Activated CD4-positive, alpha-beta T cell treated with anti-CD3 and anti-CD28 coated beads for 24 hours (primary cell): ENCODE data around the gene ENPP6.

Experiments used
- DNase-seq, 2 donors: peaks; one replicate each; pipeline ENCODE4 v3.0.0-alpha.2; 2020; ENCODE audit warnings: low read depth in 2 of 2

ENPP6 gene

GRCh38 chr4:184217634-184218033 is at the start of gene ENPP6:
ENPP6 (minus strand) TSS chr4:184217873; CDS start chr4:184217819, 54 bp downstream.
- no peak for DNase-seq

- DNase-seq, result no peak
These were observed 49.5 kb upstream of the ENPP6 start for GRCh38 chr4:184267206-184267608.

- no peak for DNase-seq
These were observed 48.1 kb upstream of the ENPP6 start for GRCh38 chr4:184265546-184266351.

- DNase-seq, result peak; percentile 95 to 96
These were observed 46.4 kb upstream of the ENPP6 start for GRCh38 chr4:184263910-184264732.

- no peak for DNase-seq
These were observed 45.8 kb upstream of the ENPP6 start for GRCh38 chr4:184263461-184263860.

GRCh38 chr4:184262901-184263300 is 45.2 kb upstream of the ENPP6 start:
- no peak for DNase-seq

- no peak for DNase-seq
These were observed 43.6 kb upstream of the ENPP6 start for GRCh38 chr4:184261246-184261645.

- DNase-seq, result no peak
These were observed 42.2 kb upstream of the ENPP6 start for GRCh38 chr4:184259866-184260265.

GRCh38 chr4:184259081-184259480 is 41.4 kb upstream of the ENPP6 start:
- no peak for DNase-seq

- DNase-seq, result no peak
These were observed 38.4 kb upstream of the ENPP6 start for GRCh38 chr4:184255871-184256642.

GRCh38 chr4:184255361-184255760 is 37.7 kb upstream of the ENPP6 start:
- no peak for DNase-seq

GRCh38 chr4:184253072-184253420 is 35.4 kb upstream of the ENPP6 start:
- DNase-seq, result no peak

GRCh38 chr4:184252136-184253071 is 34.7 kb upstream of the ENPP6 start:
- DNase-seq, result no peak

- DNase-seq, result no peak
These were observed 34.0 kb upstream of the ENPP6 start for GRCh38 chr4:184251670-184251980.

- no peak for DNase-seq
These were observed 33.4 kb upstream of the ENPP6 start for GRCh38 chr4:184250795-184251669.

- DNase-seq, result no peak
These were observed 30.5 kb upstream of the ENPP6 start for GRCh38 chr4:184248216-184248615.

GRCh38 chr4:184247421-184247820 is 29.7 kb upstream of the ENPP6 start:
- DNase-seq, result no peak

- DNase-seq, result no peak
These were observed 28.8 kb upstream of the ENPP6 start for GRCh38 chr4:184246426-184246825.

- DNase-seq, result no peak
These were observed 20.5 kb upstream of the ENPP6 start for GRCh38 chr4:184238072-184238745.

- peak in 1 of 2 donors; percentile 20 for DNase-seq
These were observed 19.9 kb upstream of the ENPP6 start for GRCh38 chr4:184237612-184238011.
